22Rv1 (cell line): ENCODE results near the gene SHROOM4.

Experiments
- CTCF ChIP-seq: fragments of 450-650 bp; IDR thresholded peaks from 2 replicates; pipeline ENCODE4 v1.5.1; 2017; ENCODE audit warnings: mild to moderate bottlenecking
- ZFX ChIP-seq: fragments of 450-650 bp; IDR thresholded peaks from 2 replicates; pipeline ENCODE4 v1.6.1; 2017; ENCODE audit warnings: antibody characterized with exemption, borderline replicate concordance

GRCh38 chrX:50779694-50780093 lies 34.3 kb downstream of the SHROOM4 start:
- TF ChIP-seq CTCF (no peak), ZFX (no peak)
